Breast epithelium (tissue), 3 donors: Measurements from ENCODE around the gene TUT1.

ENCODE experiments used
- CTCF ChIP-seq, 3 donors: fragments of 450-650 bp; IDR thresholded peaks; one replicate each; pipeline ENCODE4 v1.5.1; 2016 to 2017; ENCODE audit warnings: antibody characterized with exemption in 3 of 3, mild to moderate bottlenecking in 3 of 3, moderate library complexity in 3 of 3
- POLR2AphosphoS5 ChIP-seq, 3 donors: sonication (generic); formaldehyde crosslinking; IDR thresholded peaks; one replicate each; pipeline ENCODE4 v1.6.1; 2017; ENCODE audit warnings: antibody characterized with exemption in 3 of 3

DNA sequence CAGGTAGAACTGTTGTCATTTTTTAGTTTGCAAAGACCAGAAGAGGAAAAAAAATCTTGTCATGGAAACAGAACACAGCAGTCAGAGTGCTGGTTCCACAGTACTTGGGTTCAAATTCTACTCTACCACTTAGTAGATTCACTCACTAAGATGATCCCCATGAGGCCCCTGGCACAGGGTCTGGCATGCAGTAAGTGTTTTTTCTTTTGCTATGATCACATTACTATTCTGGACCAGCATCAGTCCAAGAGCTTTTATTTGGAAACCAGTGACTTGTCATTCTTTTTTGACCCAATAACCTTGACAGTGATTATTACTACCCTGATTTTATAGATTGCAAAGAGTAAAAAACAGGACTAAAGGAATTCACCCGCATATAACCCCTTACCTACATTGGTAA lies 21.7 kb downstream of the TUT1 start:
- TF ChIP-seq POLR2AphosphoS5 (IDR thresholded peaks at IDR 0.05) (no peak), CTCF (IDR thresholded peaks at IDR 0.05) (no peak)
